ENCODE results near the gene SPINT2. TPM values are rescaled to one million over a fixed set of nuclear protein-coding genes. Genes with fewer than 3 reads are reported as not detected.
A peak's percentile ranks its signal among the peaks of the same experiment; 100 is the strongest.

SPINT2 gene
- total RNA-seq, 2 experiments from 2014 or later, result 31.5 to 35.1 TPM

DNA sequence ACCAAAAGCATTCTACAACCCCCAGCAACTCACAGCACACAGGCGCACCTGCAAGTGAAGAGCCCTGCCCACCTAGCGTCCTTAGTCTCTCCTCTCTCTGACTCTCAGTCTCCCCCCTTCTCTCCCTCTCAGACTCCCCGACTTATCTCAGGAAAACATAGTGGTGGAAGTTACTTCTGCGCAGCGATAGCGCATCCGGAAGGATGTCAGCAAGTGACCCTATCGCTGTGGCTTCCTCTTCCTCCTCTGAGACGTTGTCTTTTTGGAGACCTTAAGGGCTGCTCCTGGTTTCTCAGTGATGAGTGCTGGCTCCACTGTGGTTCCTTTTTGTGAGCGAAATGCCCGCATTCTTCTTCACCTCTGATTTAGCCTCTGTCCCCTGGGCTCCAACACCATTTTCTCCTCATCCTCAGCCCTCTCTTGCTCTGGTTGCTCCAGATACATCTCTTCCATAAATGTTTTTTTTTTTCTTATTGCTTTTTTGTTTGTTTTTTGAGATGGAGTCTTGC, 52.8 kb downstream of the SPINT2 start:
- CTCF ChIA-PET, result interaction anchor here (1.7 kb wide), 1 partner anchor 62 kb away, joined by 6 read pairs; no protein-coding TSS in a partner anchor
- peak overlapping the region; percentile 81 for H3K4me3 Mint-ChIP-seq
- peaks cover 7% of the 10 kb centered on the region for H3K36me3 Mint-ChIP-seq (ENCODE audit: low read depth)
- peak overlapping the region; percentile 92 for H3K27ac Mint-ChIP-seq
- POLR2A ChIA-PET, result interaction anchor here (0.9 kb wide), 2 partner anchors 52 to 85 kb away, joined by 3 to 4 read pairs; no protein-coding TSS in a partner anchor
- H3K9me3 Mint-ChIP-seq (ENCODE audit: insufficient read depth), result no peaks in the 10 kb centered on the region
- DNase-seq (peak; percentile 59), ATAC-seq (peak; percentile 3)
- H3K4me1 Mint-ChIP-seq (ENCODE audit: low read depth), result peaks cover 66% of the 10 kb centered on the region
- no peaks in the 10 kb centered on the region for H3K27me3 Mint-ChIP-seq (ENCODE audit: low read depth)

DNA sequence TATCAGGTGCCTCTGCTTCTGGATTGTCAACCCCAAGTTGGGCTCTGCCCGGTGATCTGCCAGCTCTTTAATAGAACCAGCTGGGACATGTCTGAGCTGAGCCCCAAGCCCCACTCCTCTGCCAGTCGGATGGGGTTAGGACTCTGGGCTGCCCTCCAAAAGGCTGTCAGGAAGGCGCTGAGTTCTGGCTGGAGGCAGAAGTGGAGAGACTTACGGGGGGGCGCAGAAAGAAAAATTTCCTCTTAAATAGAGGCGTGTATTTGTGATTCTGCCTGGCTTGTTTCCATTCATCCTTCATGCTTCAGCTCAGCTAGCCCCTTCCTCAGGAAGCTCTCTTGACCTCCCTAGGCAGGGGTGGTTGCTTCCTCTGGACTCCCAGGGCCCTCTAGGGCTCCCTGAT, 54.3 kb downstream of the SPINT2 start:
- H3K27me3 Mint-ChIP-seq (ENCODE audit: low read depth), result no peaks in the 10 kb centered on the region
- DNase-seq (no peak), ATAC-seq (no peak)
- peaks cover 61% of the 10 kb centered on the region for H3K4me1 Mint-ChIP-seq (ENCODE audit: low read depth)
- peak overlapping the region; percentile 85 for H3K4me3 Mint-ChIP-seq
- POLR2A ChIA-PET, result interaction anchor here (0.6 to 1.0 kb wide), 3 partner anchors 11 to 53 kb away, joined by 3 to 4 read pairs (median 3); no protein-coding TSS in a partner anchor
- H3K36me3 Mint-ChIP-seq (ENCODE audit: low read depth), result peaks cover 13% of the 10 kb centered on the region
- no peaks in the 10 kb centered on the region for H3K9me3 Mint-ChIP-seq (ENCODE audit: insufficient read depth)
- CTCF ChIA-PET, result interaction anchor here (1.0 to 2.7 kb wide), 5 partner anchors 17 to 416 kb away, joined by 4 to 8 read pairs (median 6); partner anchors contain the start of gene CATSPERG
- H3K27ac Mint-ChIP-seq, result no peak overlapping the region

DNA sequence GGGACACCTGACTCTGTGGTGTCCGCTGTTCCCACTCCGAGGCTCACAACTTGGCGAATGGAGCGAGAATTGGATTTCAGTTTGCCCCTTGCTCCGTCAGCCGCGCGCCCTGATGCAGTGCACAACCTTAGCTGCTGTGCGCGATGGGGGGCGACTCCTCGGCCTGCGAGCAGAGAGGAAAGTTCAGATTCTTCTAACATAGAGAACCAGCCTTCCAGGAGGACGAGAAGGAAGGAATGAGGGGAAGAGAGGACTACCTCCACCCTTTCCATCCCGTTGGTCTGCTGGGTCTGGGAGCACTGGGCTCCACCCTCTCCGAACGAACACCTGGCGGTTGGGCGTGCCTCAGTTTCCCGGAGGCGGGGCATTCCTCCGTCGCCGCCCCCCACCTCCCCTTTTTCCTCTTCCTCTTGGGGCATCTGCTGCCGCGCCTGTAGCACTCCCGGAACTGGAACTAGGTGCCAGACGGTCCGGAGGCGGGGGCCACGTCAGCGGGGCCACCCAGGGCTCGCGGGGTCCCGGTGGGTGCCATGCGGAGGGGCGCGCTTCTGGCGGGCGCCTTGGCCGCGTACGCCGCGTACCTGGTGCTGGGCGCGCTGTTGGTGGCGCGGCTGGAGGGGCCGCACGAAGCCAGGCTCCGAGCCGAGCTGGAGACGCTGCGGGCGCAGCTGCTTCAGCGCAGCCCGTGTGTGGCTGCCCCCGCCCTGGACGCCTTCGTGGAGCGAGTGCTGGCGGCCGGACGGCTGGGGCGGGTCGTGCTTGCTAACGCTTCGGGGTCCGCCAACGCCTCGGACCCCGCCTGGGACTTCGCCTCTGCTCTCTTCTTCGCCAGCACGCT, 55.3 kb downstream of the SPINT2 start, which contains the start of gene KCNK6:
Gene KCNK6, plus strand, starts transcription at position 425 of the 838 bp plus-strand sequence. Its CDS starts 106 bp downstream, at position 531.
- Mint-ChIP-seq H3K9me3 (ENCODE audit: insufficient read depth) (no peaks in the 10 kb centered on the region), H3K27ac (peak within 1 kb of the TSS; percentile 67), H3K4me3 (peak within 1 kb of the TSS; percentile 85), H3K4me1 (ENCODE audit: low read depth) (peaks cover 57% of the 10 kb centered on the region), H3K27me3 (ENCODE audit: low read depth) (no peaks in the 10 kb centered on the region), H3K36me3 (ENCODE audit: low read depth) (peaks cover 14% of the 10 kb centered on the region)
- DNase-seq, result peak; percentile 62
- peak; percentile 18 for ATAC-seq
- ChIA-PET POLR2A (interaction anchor here (0.8 to 1.0 kb wide), 2 partner anchors 12 to 76 kb away, joined by 3 to 4 read pairs; no protein-coding TSS in a partner anchor), CTCF (interaction anchor here (1.0 to 2.7 kb wide), 6 partner anchors 12 to 417 kb away, joined by 4 to 8 read pairs (median 4); partner anchors contain the start of gene CATSPERG)

- Mint-ChIP-seq H3K36me3 (ENCODE audit: low read depth) (peaks cover 17% of the 10 kb centered on the region), H3K4me3 (peak overlapping the region; percentile 85), H3K9me3 (ENCODE audit: insufficient read depth) (no peaks in the 10 kb centered on the region), H3K27me3 (ENCODE audit: low read depth) (no peaks in the 10 kb centered on the region), H3K4me1 (ENCODE audit: low read depth) (peaks cover 52% of the 10 kb centered on the region), H3K27ac (peak overlapping the region; percentile 51)
- ChIA-PET POLR2A (interaction anchor here (0.6 kb wide), 2 partner anchors 9 to 252 kb away, joined by 3 read pairs; no protein-coding TSS in a partner anchor), CTCF (interaction anchor here (0.6 to 2.7 kb wide), 5 partner anchors 15 to 418 kb away, joined by 3 to 8 read pairs (median 4); partner anchors contain the start of gene CATSPERG)
- no peak for DNase-seq
- no peak for ATAC-seq
Measured at GRCh38 chr19:38320969-38321339, 56.6 kb downstream of the SPINT2 start.

DNA sequence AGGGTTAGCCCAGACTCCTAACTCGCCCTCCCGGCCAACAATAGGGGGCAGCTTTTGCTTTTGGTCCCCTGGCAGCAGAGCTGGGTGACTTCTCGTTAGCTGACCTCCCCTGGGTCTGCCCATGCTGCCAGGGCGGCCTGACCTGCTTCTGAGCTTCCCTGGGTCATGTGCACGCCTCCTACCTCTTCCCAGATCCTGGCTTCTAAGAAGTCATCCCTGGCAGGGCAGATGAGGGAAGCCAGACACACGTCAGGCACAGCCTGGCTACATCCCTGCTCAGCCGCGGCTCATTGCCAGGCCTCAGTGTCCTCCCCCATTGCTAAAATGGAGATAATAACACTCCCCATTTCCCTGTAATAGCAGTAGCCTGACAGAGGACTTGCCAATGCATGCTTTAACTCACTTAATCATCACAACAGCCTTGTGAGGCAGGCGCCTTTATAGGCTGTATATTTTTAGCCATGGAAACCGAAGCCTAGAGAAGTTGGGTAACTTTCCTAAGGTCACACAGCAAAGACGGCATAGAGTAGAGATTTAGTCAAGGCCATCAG, 57.3 kb downstream of the SPINT2 start:
- Mint-ChIP-seq H3K4me3 (peak overlapping the region; percentile 35), H3K4me1 (ENCODE audit: low read depth) (peaks cover 46% of the 10 kb centered on the region), H3K27me3 (ENCODE audit: low read depth) (no peaks in the 10 kb centered on the region), H3K27ac (peak overlapping the region; percentile 19), H3K36me3 (ENCODE audit: low read depth) (peaks cover 17% of the 10 kb centered on the region), H3K9me3 (ENCODE audit: insufficient read depth) (no peaks in the 10 kb centered on the region)
- ChIA-PET CTCF (interaction anchor here (0.8 to 1.3 kb wide), 2 partner anchors 11 to 14 kb away, joined by 3 read pairs; partner anchors contain the start of gene CATSPERG), POLR2A (no interaction called here)
- ATAC-seq (no peak), DNase-seq (no peak)

GRCh38 chr19:38323291-38323690, 58.9 kb downstream of the SPINT2 start:
- DNase-seq (no peak), ATAC-seq (no peak)
- no peaks in the 10 kb centered on the region for H3K9me3 Mint-ChIP-seq (ENCODE audit: insufficient read depth)
- peaks cover 30% of the 10 kb centered on the region for H3K36me3 Mint-ChIP-seq (ENCODE audit: low read depth)
- CTCF ChIA-PET, result no interaction called here
- H3K4me1 Mint-ChIP-seq (ENCODE audit: low read depth), result peaks cover 34% of the 10 kb centered on the region
- no peaks in the 10 kb centered on the region for H3K27me3 Mint-ChIP-seq (ENCODE audit: low read depth)
- H3K4me3 Mint-ChIP-seq, result no peak overlapping the region
- H3K27ac Mint-ChIP-seq, result no peak overlapping the region
- POLR2A ChIA-PET, result no interaction called here

DNA sequence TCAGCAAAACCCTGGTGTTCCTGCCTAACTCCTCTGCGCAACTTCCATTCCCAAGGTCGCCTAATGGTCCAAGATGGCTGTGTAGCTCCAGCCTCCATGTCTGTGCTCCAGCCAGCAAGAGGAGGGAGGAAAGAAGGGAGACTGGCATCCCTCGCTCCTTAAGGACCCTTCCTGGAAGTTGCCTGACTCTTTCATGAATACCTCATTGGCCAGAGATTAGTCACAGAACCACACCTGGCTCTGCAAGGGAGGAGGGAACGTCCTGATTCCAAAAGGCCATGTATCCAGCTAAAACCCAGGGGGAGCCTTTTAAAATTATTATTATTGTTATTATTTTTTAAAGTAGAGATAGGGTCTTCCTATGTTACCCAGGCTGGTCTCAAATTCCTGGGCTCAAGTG, 60.1 kb downstream of the SPINT2 start:
- no peak overlapping the region for H3K4me3 Mint-ChIP-seq
- POLR2A ChIA-PET, result interaction anchor here (0.6 kb wide), 1 partner anchor 11 kb away, joined by 3 read pairs; the partner anchor contains the start of gene CATSPERG
- H3K4me1 Mint-ChIP-seq (ENCODE audit: low read depth), result peaks cover 23% of the 10 kb centered on the region
- H3K27me3 Mint-ChIP-seq (ENCODE audit: low read depth), result no peaks in the 10 kb centered on the region
- no peak for DNase-seq
- no peak for ATAC-seq
- no peak overlapping the region for H3K27ac Mint-ChIP-seq
- peaks cover 34% of the 10 kb centered on the region for H3K36me3 Mint-ChIP-seq (ENCODE audit: low read depth)
- no peaks in the 10 kb centered on the region for H3K9me3 Mint-ChIP-seq (ENCODE audit: insufficient read depth)
- CTCF ChIA-PET, result no interaction called here

GRCh38 chr19:38326591-38326990, 62.2 kb downstream of the SPINT2 start:
- ChIA-PET CTCF (interaction anchor here (1.6 kb wide), 1 partner anchor 10 kb away, joined by 3 read pairs; no protein-coding TSS in a partner anchor), POLR2A (no interaction called here)
- DNase-seq (no peak), ATAC-seq (no peak)
- Mint-ChIP-seq H3K27ac (no peak overlapping the region), H3K27me3 (ENCODE audit: low read depth) (no peaks in the 10 kb centered on the region), H3K9me3 (ENCODE audit: insufficient read depth) (no peaks in the 10 kb centered on the region), H3K36me3 (ENCODE audit: low read depth) (peaks cover 40% of the 10 kb centered on the region), H3K4me1 (ENCODE audit: low read depth) (peaks cover 7% of the 10 kb centered on the region), H3K4me3 (no peak overlapping the region)

DNA sequence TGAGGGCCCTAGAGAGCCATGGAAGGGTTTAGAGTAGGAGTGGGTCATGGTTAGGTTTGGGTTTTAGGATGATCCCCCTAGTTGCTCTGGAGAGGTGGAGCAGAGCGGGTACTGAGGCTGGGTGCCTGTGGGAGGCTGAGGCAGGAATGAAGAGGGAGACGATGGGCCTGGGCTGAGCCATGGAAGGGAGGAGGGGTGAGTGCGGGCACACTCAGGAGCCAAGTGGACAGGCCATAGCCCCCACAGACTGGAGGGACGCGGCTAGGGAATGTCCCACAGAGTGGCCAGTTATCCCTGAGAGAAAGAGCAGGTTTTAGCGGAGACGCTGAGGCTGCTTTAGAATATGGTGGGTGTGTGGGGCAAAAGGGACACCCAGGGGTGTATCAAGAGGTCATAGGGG, 65.3 kb downstream of the SPINT2 start:
- no peak for DNase-seq
- ChIA-PET CTCF (no interaction called here), POLR2A (no interaction called here)
- Mint-ChIP-seq H3K27ac (no peak overlapping the region), H3K4me1 (ENCODE audit: low read depth) (no peaks in the 10 kb centered on the region), H3K4me3 (no peak overlapping the region), H3K27me3 (ENCODE audit: low read depth) (no peaks in the 10 kb centered on the region), H3K36me3 (ENCODE audit: low read depth) (peaks cover 28% of the 10 kb centered on the region), H3K9me3 (ENCODE audit: insufficient read depth) (no peaks in the 10 kb centered on the region)
- ATAC-seq, result no peak

DNA sequence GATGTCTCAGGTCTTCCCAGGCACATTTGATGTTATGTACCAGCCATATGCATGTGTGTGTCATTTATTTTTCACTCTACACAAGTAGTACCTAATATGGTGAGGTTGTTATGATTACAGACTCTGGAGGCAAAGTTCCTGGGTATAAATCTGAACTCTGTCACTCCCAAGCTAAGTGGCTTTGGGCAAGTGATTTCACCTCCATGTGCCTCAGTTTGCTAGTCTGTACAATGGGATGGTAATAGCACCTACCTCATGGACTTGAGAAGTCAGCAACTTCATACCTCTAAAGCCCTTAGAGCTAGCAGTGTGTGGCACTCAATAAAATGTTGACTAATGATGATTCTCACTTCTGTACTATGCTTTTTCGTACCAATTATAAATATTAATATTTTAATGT, 67.4 kb downstream of the SPINT2 start:
- Mint-ChIP-seq H3K4me3 (no peak overlapping the region), H3K27ac (no peak overlapping the region), H3K36me3 (ENCODE audit: low read depth) (peaks cover 25% of the 10 kb centered on the region), H3K27me3 (ENCODE audit: low read depth) (no peaks in the 10 kb centered on the region), H3K4me1 (ENCODE audit: low read depth) (peaks cover under 1% of the 10 kb centered on the region), H3K9me3 (ENCODE audit: insufficient read depth) (no peaks in the 10 kb centered on the region)
- DNase-seq (no peak), ATAC-seq (no peak)
- ChIA-PET CTCF (interaction anchor here (1.1 to 3.4 kb wide), 4 partner anchors 12 to 97 kb away, joined by 4 to 23 read pairs (median 8); partner anchors contain the start of gene KCNK6), POLR2A (interaction anchor here (0.6 kb wide), 1 partner anchor 64 kb away, joined by 3 read pairs; no protein-coding TSS in a partner anchor)

- ATAC-seq (no peak), DNase-seq (no peak)
- Mint-ChIP-seq H3K27me3 (ENCODE audit: low read depth) (no peaks in the 10 kb centered on the region), H3K4me1 (ENCODE audit: low read depth) (peaks cover 8% of the 10 kb centered on the region), H3K27ac (no peak overlapping the region), H3K9me3 (ENCODE audit: insufficient read depth) (no peaks in the 10 kb centered on the region), H3K4me3 (no peak overlapping the region), H3K36me3 (ENCODE audit: low read depth) (peaks cover 19% of the 10 kb centered on the region)
- CTCF ChIA-PET, result interaction anchor here (0.9 to 3.4 kb wide), 5 partner anchors 11 to 98 kb away, joined by 3 to 23 read pairs (median 3); no protein-coding TSS in a partner anchor
- POLR2A ChIA-PET, result no interaction called here
Measured at GRCh38 chr19:38333245-38333644, 68.9 kb downstream of the SPINT2 start.
